Lower lobe of right lung (tissue), 2 donors: ENCODE measurements around the gene SYNE3. TPM values are rescaled to one million over a fixed set of nuclear protein-coding genes. Genes with fewer than 3 reads are reported as not detected.

Experiments
- ATAC-seq, 2 donors: fragments of 200-7000 bp; cut with Tn5 transposase; one replicate each; pipeline ENCODE4 v1.9.1; 2020 to 2022; ENCODE audit warnings: mild to moderate bottlenecking in 2 of 2, moderate library complexity in 2 of 2
- DNase-seq: peaks from one replicate; pipeline ENCODE4 v3.0.0-alpha.2; 2020
- H3K27ac ChIP-seq: fragments of 200-600 bp; one replicate; pipeline ENCODE4 v1.8.0; 2022
- H3K27me3 ChIP-seq: fragments of 200-600 bp; one replicate; pipeline ENCODE4 v1.8.0; 2022; ENCODE audit warnings: low read depth
- H3K36me3 ChIP-seq: fragments of 200-600 bp; one replicate; pipeline ENCODE4 v1.8.0; 2022; ENCODE audit warnings: mild to moderate bottlenecking
- H3K4me1 ChIP-seq: fragments of 200-600 bp; one replicate; pipeline ENCODE4 v1.8.0; 2022
- H3K4me3 ChIP-seq: fragments of 200-600 bp; one replicate; pipeline ENCODE4 v1.8.0; 2022; ENCODE audit warnings: mild to moderate bottlenecking
- H3K9me3 ChIP-seq: fragments of 200-600 bp; one replicate; pipeline ENCODE4 v1.8.0; 2022
- intact Hi-C: fragments of 100-400 bp; cut with DNase I; formaldehyde crosslinking; loops from one replicate; pipeline ENCODE4 v1.11.0; 2022
- total RNA-seq: library from RNA; stranded (reverse); fragmentation: NEBNext Ultra II Directional; extraction: Animal tissue kit (Norgen Biotek cat#: 25700); gene quantifications from one replicate; pipeline ENCODE4 v1.2.1, GENCODE V29; 2021
- TF ChIP-seq, protein P1 (sequence below): fragments of 200-600 bp; IDR thresholded peaks from one replicate; pipeline ENCODE4 v1.8.0; 2022; ENCODE audit warnings: antibody characterized with exemption, mild to moderate bottlenecking
- donor health status: DM: no; HTN: yes; CAD: no; lungs with severe emphysema.

The SYNE3 gene
- total RNA-seq, 1 donor from 2014 or later, result 22.4 TPM

- H3K27ac ChIP-seq, result no peak overlapping the region
- DNase-seq, result no peak
Observed at GRCh38 chr14:95509495-95509894, 7.0 kb downstream of the SYNE3 start.

GRCh38 chr14:95508377-95508776 is 8.1 kb downstream of the SYNE3 start:
- ATAC-seq (no peak), DNase-seq (no peak)
- H3K36me3 ChIP-seq, result no peaks in the 10 kb centered on the region
- H3K4me3 ChIP-seq, result no peak overlapping the region
- H3K27ac ChIP-seq, result no peak overlapping the region
- H3K4me1 ChIP-seq, result peaks cover 46% of the 10 kb centered on the region
- H3K9me3 ChIP-seq, result no peaks in the 10 kb centered on the region
- H3K27me3 ChIP-seq, result no peaks in the 10 kb centered on the region
- intact Hi-C loops, result no loop called here
- TF ChIP-seq, protein P1, sequence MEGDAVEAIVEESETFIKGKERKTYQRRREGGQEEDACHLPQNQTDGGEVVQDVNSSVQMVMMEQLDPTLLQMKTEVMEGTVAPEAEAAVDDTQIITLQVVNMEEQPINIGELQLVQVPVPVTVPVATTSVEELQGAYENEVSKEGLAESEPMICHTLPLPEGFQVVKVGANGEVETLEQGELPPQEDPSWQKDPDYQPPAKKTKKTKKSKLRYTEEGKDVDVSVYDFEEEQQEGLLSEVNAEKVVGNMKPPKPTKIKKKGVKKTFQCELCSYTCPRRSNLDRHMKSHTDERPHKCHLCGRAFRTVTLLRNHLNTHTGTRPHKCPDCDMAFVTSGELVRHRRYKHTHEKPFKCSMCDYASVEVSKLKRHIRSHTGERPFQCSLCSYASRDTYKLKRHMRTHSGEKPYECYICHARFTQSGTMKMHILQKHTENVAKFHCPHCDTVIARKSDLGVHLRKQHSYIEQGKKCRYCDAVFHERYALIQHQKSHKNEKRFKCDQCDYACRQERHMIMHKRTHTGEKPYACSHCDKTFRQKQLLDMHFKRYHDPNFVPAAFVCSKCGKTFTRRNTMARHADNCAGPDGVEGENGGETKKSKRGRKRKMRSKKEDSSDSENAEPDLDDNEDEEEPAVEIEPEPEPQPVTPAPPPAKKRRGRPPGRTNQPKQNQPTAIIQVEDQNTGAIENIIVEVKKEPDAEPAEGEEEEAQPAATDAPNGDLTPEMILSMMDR, result no peak

More at GRCh38 chr14:95509495-95509894, 7.0 kb downstream of the SYNE3 start:
- Histone ChIP-seq H3K4me1 (peaks cover 52% of the 10 kb centered on the region), H3K9me3 (no peaks in the 10 kb centered on the region), H3K27me3 (no peaks in the 10 kb centered on the region), H3K36me3 (no peaks in the 10 kb centered on the region), H3K4me3 (no peak overlapping the region)
- intact Hi-C loops, result no loop called here
- no peak for ATAC-seq
- TF ChIP-seq, protein P1, result no peak

DNA sequence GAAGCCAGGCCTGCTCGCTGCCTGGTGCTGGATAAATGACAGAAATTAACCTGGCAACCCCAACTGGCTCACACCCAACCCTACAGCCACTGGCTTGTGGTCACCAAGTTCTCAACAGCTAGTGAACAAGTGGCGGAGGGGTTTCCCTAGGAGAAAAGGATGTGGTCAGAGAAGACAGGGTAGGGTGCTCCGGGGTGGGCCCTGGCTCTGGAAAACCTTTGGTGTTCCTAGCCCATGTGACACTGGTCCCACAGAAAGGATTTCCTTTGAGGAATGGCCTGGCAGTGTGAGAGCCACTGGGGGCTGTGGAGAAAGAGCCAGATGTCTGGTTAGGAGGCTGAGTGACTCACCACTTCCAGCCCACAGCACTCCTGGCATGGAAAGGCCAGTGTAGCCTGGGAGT is 8.7 kb downstream of the SYNE3 start:
- DNase-seq (no peak), ATAC-seq (peak; percentile 11 to 41)
- Histone ChIP-seq H3K36me3 (no peaks in the 10 kb centered on the region), H3K27ac (peak overlapping the region; percentile 39), H3K4me3 (no peak overlapping the region), H3K27me3 (no peaks in the 10 kb centered on the region), H3K9me3 (no peaks in the 10 kb centered on the region), H3K4me1 (peaks cover 44% of the 10 kb centered on the region)
- TF ChIP-seq, protein P1, result no peak
- intact Hi-C loops, result no loop called here

DNA sequence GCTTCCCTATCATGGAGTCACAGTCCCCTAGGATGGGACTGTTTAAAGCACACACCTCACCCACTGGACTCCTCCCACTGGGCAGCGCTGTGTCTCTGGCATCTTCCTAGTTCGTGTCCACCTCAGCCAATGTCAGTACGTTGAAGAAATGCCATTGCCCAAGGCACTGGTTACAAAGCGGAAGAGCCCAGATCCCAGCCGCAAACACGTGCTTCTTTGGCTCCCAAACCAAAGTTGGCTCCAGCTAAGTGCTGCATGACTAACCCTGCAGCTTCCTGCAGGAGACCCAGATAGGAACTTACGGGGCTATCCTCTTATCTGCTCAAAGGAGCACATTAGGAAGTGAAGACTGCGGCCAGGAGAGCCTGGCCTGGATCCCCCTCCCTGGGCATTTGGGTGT is 9.3 kb downstream of the SYNE3 start:
- Histone ChIP-seq H3K9me3 (no peaks in the 10 kb centered on the region), H3K27ac (peak overlapping the region; percentile 39), H3K4me1 (peaks cover 49% of the 10 kb centered on the region), H3K4me3 (no peak overlapping the region), H3K36me3 (no peaks in the 10 kb centered on the region), H3K27me3 (no peaks in the 10 kb centered on the region)
- DNase-seq (peak; percentile 66), ATAC-seq (peak; percentile 84 to 85)
- intact Hi-C loops, result no loop called here
- TF ChIP-seq, protein P1, result no peak

- peaks cover 8% of the 10 kb centered on the region for H3K36me3 ChIP-seq
- ATAC-seq (no peak), DNase-seq (no peak)
- peaks cover 43% of the 10 kb centered on the region for H3K4me1 ChIP-seq
- intact Hi-C loops, result no loop called here
- H3K4me3 ChIP-seq, result no peak overlapping the region
- H3K27ac ChIP-seq, result peak overlapping the region; percentile 2
- H3K9me3 ChIP-seq, result no peaks in the 10 kb centered on the region
- H3K27me3 ChIP-seq, result no peaks in the 10 kb centered on the region
- TF ChIP-seq, protein P1, result no peak
Observed at GRCh38 chr14:95505030-95505589, 11.3 kb downstream of the SYNE3 start.
